ENCODE data around the gene INSYN2B. TPM values are rescaled to one million over a fixed set of nuclear protein-coding genes. Genes with fewer than 3 reads are reported as not detected.
"Not testable (repeated sequence)": the region's sequence is repeated elsewhere in the genome, so short reads cannot be mapped to it uniquely, and the experiment has no call there.

The INSYN2B gene
- total RNA-seq, 1 donor from 2014 or later: not detected

- no peaks in the 10 kb centered on the region for H3K36me3 Mint-ChIP-seq (ENCODE audit: unreplicated experiment)
- no peak for TF ChIP-seq CTCF (IDR thresholded peaks at IDR 0.05; ENCODE audit: partially characterized antibody, unreplicated experiment)
- H3K27ac Mint-ChIP-seq (ENCODE audit: unreplicated experiment): no peak overlapping the region
- no peaks in the 10 kb centered on the region for H3K9me3 Mint-ChIP-seq (ENCODE audit: unreplicated experiment)
- no peak overlapping the region for H3K4me3 Mint-ChIP-seq (ENCODE audit: unreplicated experiment)
- no peak for DNase-seq
- H3K27me3 Mint-ChIP-seq (ENCODE audit: unreplicated experiment): peaks cover 1% of the 10 kb centered on the region
- no peaks in the 10 kb centered on the region for H3K4me1 Mint-ChIP-seq (ENCODE audit: low read depth, unreplicated experiment)
Measured at GRCh38 chr5:169956126-169956525, 24.2 kb downstream of the INSYN2B start.

- Mint-ChIP-seq H3K36me3 (ENCODE audit: unreplicated experiment) (no peaks in the 10 kb centered on the region), H3K4me3 (ENCODE audit: unreplicated experiment) (no peak overlapping the region), H3K9me3 (ENCODE audit: unreplicated experiment) (no peaks in the 10 kb centered on the region), H3K4me1 (ENCODE audit: low read depth, unreplicated experiment) (no peaks in the 10 kb centered on the region), H3K27ac (ENCODE audit: unreplicated experiment) (no peak overlapping the region), H3K27me3 (ENCODE audit: unreplicated experiment) (peaks cover 1% of the 10 kb centered on the region)
- no peak for TF ChIP-seq CTCF (IDR thresholded peaks at IDR 0.05; ENCODE audit: partially characterized antibody, unreplicated experiment)
- no peak for DNase-seq
Measured at GRCh38 chr5:169954786-169955185, 25.5 kb downstream of the INSYN2B start.

- H3K9me3 Mint-ChIP-seq (ENCODE audit: unreplicated experiment); H3K4me3 Mint-ChIP-seq (ENCODE audit: unreplicated experiment); H3K27ac Mint-ChIP-seq (ENCODE audit: unreplicated experiment); H3K36me3 Mint-ChIP-seq (ENCODE audit: unreplicated experiment); H3K27me3 Mint-ChIP-seq (ENCODE audit: unreplicated experiment); DNase-seq; H3K4me1 Mint-ChIP-seq (ENCODE audit: low read depth, unreplicated experiment): not testable (repeated sequence)
Measured at GRCh38 chr5:169953196-169953595, 27.1 kb downstream of the INSYN2B start.

- Mint-ChIP-seq H3K4me3 (ENCODE audit: unreplicated experiment) (no peak overlapping the region), H3K27me3 (ENCODE audit: unreplicated experiment) (peaks cover 1% of the 10 kb centered on the region), H3K4me1 (ENCODE audit: low read depth, unreplicated experiment) (no peaks in the 10 kb centered on the region), H3K9me3 (ENCODE audit: unreplicated experiment) (no peaks in the 10 kb centered on the region), H3K27ac (ENCODE audit: unreplicated experiment) (no peak overlapping the region), H3K36me3 (ENCODE audit: unreplicated experiment) (no peaks in the 10 kb centered on the region)
- DNase-seq: no peak
- no peak for TF ChIP-seq CTCF (IDR thresholded peaks at IDR 0.05; ENCODE audit: partially characterized antibody, unreplicated experiment)
Measured at GRCh38 chr5:169950333-169950732, 30.0 kb downstream of the INSYN2B start.

GRCh38 chr5:169946743-169947295, 33.5 kb downstream of the INSYN2B start:
- H3K4me1 Mint-ChIP-seq (ENCODE audit: low read depth, unreplicated experiment): no peaks in the 10 kb centered on the region
- no peaks in the 10 kb centered on the region for H3K36me3 Mint-ChIP-seq (ENCODE audit: unreplicated experiment)
- DNase-seq: no peak
- no peak for TF ChIP-seq CTCF (IDR thresholded peaks at IDR 0.05; ENCODE audit: partially characterized antibody, unreplicated experiment)
- no peaks in the 10 kb centered on the region for H3K27me3 Mint-ChIP-seq (ENCODE audit: unreplicated experiment)
- no peak overlapping the region for H3K4me3 Mint-ChIP-seq (ENCODE audit: unreplicated experiment)
- H3K9me3 Mint-ChIP-seq (ENCODE audit: unreplicated experiment): no peaks in the 10 kb centered on the region
- no peak overlapping the region for H3K27ac Mint-ChIP-seq (ENCODE audit: unreplicated experiment)

Data from glutamatergic neuron (in vitro differentiated cells).